HG02571 (cell line): ENCODE data around the gene ZCRB1.
"Not testable (repeated sequence)": the region's sequence is repeated elsewhere in the genome, so short reads cannot be mapped to it uniquely, and the experiment has no call there.

ENCODE experiments used
- ATAC-seq: cut with Tn5 transposase; IDR thresholded peaks from one replicate; pipeline ENCODE4 v1.9.1; 2021; ENCODE audit warnings: mild to moderate bottlenecking, moderate library complexity; ENCODE audit not compliant: unreplicated experiment

The ZCRB1 gene

GRCh38 chr12:42330097-42330496 is 4.2 kb upstream of the ZCRB1 start:
- ATAC-seq, result not testable (repeated sequence)

- ATAC-seq, result no peak
Measured at GRCh38 chr12:42327227-42327590, 1.3 kb upstream of the ZCRB1 start.

- ATAC-seq, result no peak
Measured at GRCh38 chr12:42326541-42327226, 790 bp upstream of the ZCRB1 start.

- no peak for ATAC-seq
Measured at GRCh38 chr12:42325326-42325652, 605 bp downstream of the ZCRB1 start.

GRCh38 chr12:42323856-42324255 is 2.0 kb downstream of the ZCRB1 start:
- no peak for ATAC-seq

- no peak for ATAC-seq
Measured at GRCh38 chr12:42322567-42322966, 3.3 kb downstream of the ZCRB1 start.

GRCh38 chr12:42320796-42321195 is 5.1 kb downstream of the ZCRB1 start:
- ATAC-seq, result no peak

- ATAC-seq, result no peak
Measured at GRCh38 chr12:42315108-42315507, 10.8 kb downstream of the ZCRB1 start.

- ATAC-seq, result no peak
Measured at GRCh38 chr12:42309996-42310395, 15.9 kb downstream of the ZCRB1 start.

GRCh38 chr12:42308390-42308789 is 17.5 kb downstream of the ZCRB1 start:
- no peak for ATAC-seq

- ATAC-seq, result no peak
Measured at GRCh38 chr12:42306297-42306696, 19.6 kb downstream of the ZCRB1 start.

- peak; percentile 83 for ATAC-seq
Measured at GRCh38 chr12:42299392-42300308, 26.2 kb downstream of the ZCRB1 start.

GRCh38 chr12:42298887-42299286 is 27.0 kb downstream of the ZCRB1 start:
- ATAC-seq, result no peak

- no peak for ATAC-seq
Measured at GRCh38 chr12:42296503-42297109, 29.3 kb downstream of the ZCRB1 start.

GRCh38 chr12:42291680-42292079 is 34.2 kb downstream of the ZCRB1 start:
- ATAC-seq, result no peak

- ATAC-seq, result no peak
Measured at GRCh38 chr12:42288544-42288943, 37.4 kb downstream of the ZCRB1 start.

GRCh38 chr12:42286741-42287140 is 39.2 kb downstream of the ZCRB1 start:
- ATAC-seq, result no peak

- no peak for ATAC-seq
Measured at GRCh38 chr12:42285431-42285830, 40.5 kb downstream of the ZCRB1 start.

- ATAC-seq, result no peak
Measured at GRCh38 chr12:42284876-42285275, 41.0 kb downstream of the ZCRB1 start.

- ATAC-seq, result no peak
Measured at GRCh38 chr12:42284157-42284556, 41.7 kb downstream of the ZCRB1 start.

- ATAC-seq, result no peak
Measured at GRCh38 chr12:42283739-42284138, 42.2 kb downstream of the ZCRB1 start.

- ATAC-seq, result no peak
Measured at GRCh38 chr12:42282294-42282693, 43.6 kb downstream of the ZCRB1 start.
